Measurements from ENCODE around the gene NCAM1. TPM values are rescaled to one million over a fixed set of nuclear protein-coding genes. Genes with fewer than 3 reads are reported as not detected.
"Not testable (repeated sequence)": the region's sequence is repeated elsewhere in the genome, so short reads cannot be mapped to it uniquely, and the experiment has no call there.

The NCAM1 gene
- total RNA-seq, result 10 to 100 TPM in 3 of 4 donors, 1 to 10 TPM in 1; 7.2 to 18.6 (median 14.4) TPM

- 2 to 3% methylated on average over 17 to 28 of the region's 28 CpGs for WGBS, 2 donors (ENCODE audit: low coverage in 1 of 2)
- Histone ChIP-seq H3K36me3 (no peaks in the 10 kb centered on the region), H3K4me3 (peak within 1 kb of the TSS; percentile 37 to 54 (median 46)), H3K27ac (peak within 1 kb of the TSS; percentile 22 to 68 (median 56)), H3K9me3 (no peaks in the 10 kb centered on the region), H3K4me1 (peaks cover 0 to 10% (median 6%) of the 10 kb centered on the region in 4 donors), H3K27me3 (peaks cover 71% of the 10 kb centered on the region)
- intact Hi-C loops (cut with DNase I; ENCODE audit: low total_unique reads), result no loop called here
- in situ Hi-C loops (cut with MboI; ENCODE audit: low pct_ligation_motif_present in 1 of 4, low pct_unique_long_range_greater_than_20kb in 1 of 4, low sequenced_read_pairs in 3 of 4), result no loop called here
- TF ChIP-seq POLR2A (IDR thresholded peaks at IDR 0.05), result no peak
- peak in 2 of 3 donors; percentile 25 to 50 for TF ChIP-seq POLR2AphosphoS5 (IDR thresholded peaks at IDR 0.05)
- TF ChIP-seq CTCF (IDR thresholded peaks at IDR 0.05), result no peak
- peak; percentile 51 for DNase-seq
Measured at GRCh38 chr11:112961146-112961668, at the start of gene NCAM1. Gene NCAM1, plus strand, starts transcription at chr11:112961420.

- H3K36me3 ChIP-seq, result no peaks in the 10 kb centered on the region
- DNase-seq, result no peak
- intact Hi-C loops (cut with DNase I; ENCODE audit: low total_unique reads) (no loop called here), in situ Hi-C loops (cut with MboI; ENCODE audit: low pct_ligation_motif_present in 1 of 4, low pct_unique_long_range_greater_than_20kb in 1 of 4, low sequenced_read_pairs in 3 of 4) (no loop called here)
- WGBS, 2 donors (ENCODE audit: low coverage in 1 of 2), result 50% methylated on average over 2 of the region's 2 CpGs; no CpG with 5 or more reads in 1 of the 2 donors
- H3K4me3 ChIP-seq, result no peak overlapping the region
- no peaks in the 10 kb centered on the region for H3K27me3 ChIP-seq
- no peaks in the 10 kb centered on the region for H3K9me3 ChIP-seq
- TF ChIP-seq EP300 (IDR thresholded peaks at IDR 0.05; ENCODE audit: low read depth), result no peak
- TF ChIP-seq POLR2AphosphoS5 (IDR thresholded peaks at IDR 0.05), result no peak
- no peak for TF ChIP-seq CTCF (IDR thresholded peaks at IDR 0.05)
- TF ChIP-seq POLR2A (IDR thresholded peaks at IDR 0.05), result no peak
- no peaks in the 10 kb centered on the region for H3K4me1 ChIP-seq
- H3K27ac ChIP-seq, result no peak overlapping the region
Measured at GRCh38 chr11:112922606-112923005, 38.6 kb upstream of the NCAM1 start.

GRCh38 chr11:112924836-112925235 lies 36.4 kb upstream of the NCAM1 start:
- DNase-seq; intact Hi-C loops (cut with DNase I; ENCODE audit: low total_unique reads); H3K27ac ChIP-seq; H3K4me1 ChIP-seq; H3K4me3 ChIP-seq; in situ Hi-C loops (cut with MboI; ENCODE audit: low pct_ligation_motif_present in 1 of 4, low pct_unique_long_range_greater_than_20kb in 1 of 4, low sequenced_read_pairs in 3 of 4); H3K36me3 ChIP-seq; H3K9me3 ChIP-seq; H3K27me3 ChIP-seq: not testable (repeated sequence)
- WGBS, 2 donors (ENCODE audit: low coverage in 1 of 2), result 60 to 70% methylated on average over 1 to 6 of the region's 6 CpGs

- intact Hi-C loops (cut with DNase I; ENCODE audit: low total_unique reads), result no loop called here
- in situ Hi-C loops (cut with MboI; ENCODE audit: low pct_ligation_motif_present in 1 of 4, low pct_unique_long_range_greater_than_20kb in 1 of 4, low sequenced_read_pairs in 3 of 4), result no loop called here
- Histone ChIP-seq H3K4me3 (no peak overlapping the region), H3K9me3 (no peaks in the 10 kb centered on the region), H3K27me3 (no peaks in the 10 kb centered on the region), H3K36me3 (no peaks in the 10 kb centered on the region), H3K4me1 (no peaks in the 10 kb centered on the region), H3K27ac (no peak overlapping the region)
- 76 to 81% methylated on average over 7 to 10 of the region's 10 CpGs for whole genome bisulfite sequencing, 2 donors (ENCODE audit: low coverage in 1 of 2)
- TF ChIP-seq POLR2AphosphoS5 (IDR thresholded peaks at IDR 0.05) (no peak), POLR2A (IDR thresholded peaks at IDR 0.05) (no peak), CTCF (IDR thresholded peaks at IDR 0.05) (no peak), EP300 (IDR thresholded peaks at IDR 0.05; ENCODE audit: low read depth) (no peak)
- no peak for DNase-seq
Measured at GRCh38 chr11:112925516-112926310, 35.5 kb upstream of the NCAM1 start.

All from transverse colon (tissue), 4 donors.